ENCODE measurements around the gene ATP8B1. TPM values are rescaled to one million over a fixed set of nuclear protein-coding genes. Genes with fewer than 3 reads are reported as not detected.

The ATP8B1 gene
- total RNA-seq, 4 donors from 2014 or later, result 1.6 to 4.2 (median 2.6) TPM

GRCh38 chr18:57666818-57667497, 136.2 kb downstream of the ATP8B1 start:
- Histone ChIP-seq H3K36me3 (no peaks in the 10 kb centered on the region), H3K27me3 (no peaks in the 10 kb centered on the region), H3K4me1 (peaks cover 0 to 3% of the 10 kb centered on the region in 2 donors), H3K27ac (peak overlapping the region in 3 of 4 donors; percentile 13 to 39 (median 18)), H3K9me3 (no peaks in the 10 kb centered on the region), H3K4me3 (no peak overlapping the region)
- TF ChIP-seq CTCF (IDR thresholded peaks at IDR 0.05 in 4 of 5, conservative IDR thresholded peaks at IDR 0.05 in 1 of 5) (no peak), POLR2A (IDR thresholded peaks at IDR 0.05) (no peak)
- DNase-seq (peak in 1 of 2 donors; percentile 22), ATAC-seq (peak; percentile 80 to 94)
- in situ Hi-C loops (cut with MboI; ENCODE audit: low sequenced_read_pairs in 4 of 4) (no loop called here), intact Hi-C loops (cut with DNase I; ENCODE audit: low total_unique reads) (no loop called here)

- Histone ChIP-seq H3K27me3 (no peaks in the 10 kb centered on the region), H3K27ac (no peak overlapping the region)
These were observed 138.4 kb downstream of the ATP8B1 start for GRCh38 chr18:57664568-57665165.

GRCh38 chr18:57660961-57661360, 142.2 kb downstream of the ATP8B1 start:
- H3K27ac ChIP-seq, result no peak overlapping the region
- ATAC-seq (no peak), DNase-seq (no peak)
- TF ChIP-seq CTCF (IDR thresholded peaks at IDR 0.05 in 4 of 5, conservative IDR thresholded peaks at IDR 0.05 in 1 of 5) (no peak), POLR2A (IDR thresholded peaks at IDR 0.05) (no peak)
- in situ Hi-C loops (cut with MboI; ENCODE audit: low sequenced_read_pairs in 4 of 4) (no loop called here), intact Hi-C loops (cut with DNase I; ENCODE audit: low total_unique reads) (no loop called here)
- H3K27me3 ChIP-seq, result no peaks in the 10 kb centered on the region
- no peaks in the 10 kb centered on the region for H3K4me1 ChIP-seq
- no peaks in the 10 kb centered on the region for H3K9me3 ChIP-seq
- H3K36me3 ChIP-seq, result peaks cover 0 to 6% of the 10 kb centered on the region in 2 donors
- no peak overlapping the region for H3K4me3 ChIP-seq

More at GRCh38 chr18:57664568-57665165, 138.4 kb downstream of the ATP8B1 start:
- H3K4me1 ChIP-seq, result peaks cover 0 to 3% of the 10 kb centered on the region in 2 donors
- ATAC-seq (no peak), DNase-seq (no peak)
- intact Hi-C loops (cut with DNase I; ENCODE audit: low total_unique reads) (no loop called here), in situ Hi-C loops (cut with MboI; ENCODE audit: low sequenced_read_pairs in 4 of 4) (no loop called here)
- no peak overlapping the region for H3K4me3 ChIP-seq
- peaks cover 0 to 6% of the 10 kb centered on the region in 2 donors for H3K36me3 ChIP-seq
- TF ChIP-seq CTCF (IDR thresholded peaks at IDR 0.05 in 4 of 5, conservative IDR thresholded peaks at IDR 0.05 in 1 of 5) (no peak), POLR2A (IDR thresholded peaks at IDR 0.05) (no peak)
- H3K9me3 ChIP-seq, result no peaks in the 10 kb centered on the region

GRCh38 chr18:57659460-57660102, 143.5 kb downstream of the ATP8B1 start:
- Histone ChIP-seq H3K36me3 (peaks cover 0 to 6% of the 10 kb centered on the region in 2 donors), H3K9me3 (peaks cover 0 to 6% (median 0%) of the 10 kb centered on the region in 3 donors), H3K27me3 (no peaks in the 10 kb centered on the region), H3K4me1 (no peaks in the 10 kb centered on the region), H3K27ac (no peak overlapping the region), H3K4me3 (no peak overlapping the region)
- no peak for ATAC-seq
- in situ Hi-C loops (cut with MboI; ENCODE audit: low sequenced_read_pairs in 4 of 4), result no loop called here
- no peak for TF ChIP-seq CTCF (IDR thresholded peaks at IDR 0.05 in 4 of 5, conservative IDR thresholded peaks at IDR 0.05 in 1 of 5)
- TF ChIP-seq POLR2A (IDR thresholded peaks at IDR 0.05), result no peak
- DNase-seq, result no peak
- intact Hi-C loops (cut with DNase I; ENCODE audit: low total_unique reads), result no loop called here

Measured in gastrocnemius medialis (tissue), 4 donors.